Loucy (cell line): Measurements from ENCODE around the gene CASK.

ENCODE experiments used
- H2AFZ ChIP-seq: fragments of 200-600 bp; sonication (generic); 2 replicates; pipeline ENCODE4 v1.6.0; 2016; ENCODE audit warnings: antibody characterized with exemption, mild to moderate bottlenecking, low read length, moderate library complexity
- H3F3A ChIP-seq: fragments of 200-600 bp; 2 replicates; pipeline ENCODE4 v1.6.0; 2016; ENCODE audit warnings: antibody characterized with exemption, low read depth, mild to moderate bottlenecking
- H3K27me3 ChIP-seq: fragments of 200-600 bp; sonication (generic); 2 replicates; pipeline ENCODE4 v1.6.1; 2014; ENCODE audit warnings: low read length, mild to moderate bottlenecking; ENCODE audit not compliant: insufficient read depth, poor library complexity, severe bottlenecking
- H3K36me3 ChIP-seq: fragments of 200-600 bp; sonication (generic); 2 replicates; pipeline ENCODE4 v1.6.1; 2016; ENCODE audit warnings: low read length; ENCODE audit not compliant: insufficient read depth
- H3K4me1 ChIP-seq: fragments of 200-600 bp; sonication (generic); 2 replicates; pipeline ENCODE4 v1.5.1; 2014; ENCODE audit warnings: low read length, mild to moderate bottlenecking; ENCODE audit not compliant: insufficient read depth, poor library complexity, severe bottlenecking
- H3K4me2 ChIP-seq: fragments of 200-600 bp; sonication (generic); 2 replicates; pipeline ENCODE4 v1.6.0; 2014; ENCODE audit warnings: antibody characterized with exemption, low read length, low read depth, mild to moderate bottlenecking; ENCODE audit not compliant: poor library complexity, severe bottlenecking
- H3K4me3 ChIP-seq: fragments of 200-600 bp; sonication (generic); 2 replicates; pipeline ENCODE4 v1.5.1; 2014; ENCODE audit warnings: low read length, mild to moderate bottlenecking, mixed read lengths; ENCODE audit not compliant: poor library complexity, severe bottlenecking
- H3K79me2 ChIP-seq: fragments of 200-600 bp; sonication (generic); 2 replicates; pipeline ENCODE4 v1.6.1; 2014; ENCODE audit warnings: low read length; ENCODE audit not compliant: insufficient read depth
- H3K9ac ChIP-seq: fragments of 200-600 bp; sonication (generic); 2 replicates; pipeline ENCODE4 v1.6.0; 2014; ENCODE audit warnings: mild to moderate bottlenecking, low read depth, low read length, moderate library complexity; ENCODE audit not compliant: poor library complexity, severe bottlenecking
- H3K9me2 ChIP-seq: fragments of 200-600 bp; sonication (generic); replicated peaks from 2 replicates; pipeline ENCODE4 v1.6.1; 2016; ENCODE audit warnings: low read depth, low read length, mixed read lengths
- H3K9me3 ChIP-seq: fragments of 200-600 bp; sonication (generic); 2 replicates; pipeline ENCODE4 v1.6.1; 2014; ENCODE audit warnings: mild to moderate bottlenecking, antibody characterized with exemption, low read length, low read depth; ENCODE audit not compliant: insufficient read depth
- H4K20me1 ChIP-seq: fragments of 200-600 bp; sonication (generic); 2 replicates; pipeline ENCODE4 v1.6.0; 2014; ENCODE audit warnings: antibody characterized with exemption, low read length, mild to moderate bottlenecking; ENCODE audit not compliant: insufficient read depth, poor library complexity, severe bottlenecking
- EZH2phosphoT487 ChIP-seq: fragments of 200-600 bp; IDR thresholded peaks from 2 replicates; pipeline ENCODE4 v1.6.1; 2018; ENCODE audit warnings: antibody characterized with exemption, mild to moderate bottlenecking, moderate library complexity, borderline replicate concordance
- TF ChIP-seq, protein P1 (sequence below): fragments of 200-600 bp; sonication (generic); conservative IDR thresholded peaks from 2 replicates; pipeline ENCODE4 v1.5.1; 2014; ENCODE audit warnings: mild to moderate bottlenecking, antibody characterized with exemption, low read length

CASK gene

DNA sequence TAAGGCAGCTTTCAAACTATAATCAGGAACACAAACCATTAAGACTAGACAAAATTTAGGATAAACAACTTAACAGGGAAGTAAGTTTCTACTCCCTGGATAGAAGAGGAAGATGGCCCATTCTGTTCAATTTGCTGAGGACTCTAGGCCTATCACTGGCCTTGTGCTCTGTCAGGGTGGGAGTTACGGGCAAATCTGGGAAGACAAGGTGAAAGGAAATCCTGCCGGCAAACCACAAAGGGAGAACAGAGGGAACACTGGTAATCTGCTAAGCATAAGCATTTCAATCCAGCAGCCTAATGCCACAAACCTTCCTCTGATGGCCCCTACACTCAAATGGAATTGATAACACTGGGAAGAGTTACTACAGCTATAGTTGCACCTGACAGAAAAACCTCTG is 191.1 kb downstream of the CASK start:
- Histone ChIP-seq H3K9me2 (no peaks in the 10 kb centered on the region), H2AFZ (no peak overlapping the region), H3K9me3 (no peaks in the 10 kb centered on the region), H3K36me3 (no peaks in the 10 kb centered on the region), H3K4me2 (no peak overlapping the region), H4K20me1 (no peaks in the 10 kb centered on the region), H3K4me3 (no peak overlapping the region), H3K9ac (no peak overlapping the region), H3K79me2 (no peaks in the 10 kb centered on the region), H3F3A (no peaks in the 10 kb centered on the region), H3K4me1 (no peaks in the 10 kb centered on the region), H3K27me3 (no peaks in the 10 kb centered on the region)
- TF ChIP-seq, protein P1, sequence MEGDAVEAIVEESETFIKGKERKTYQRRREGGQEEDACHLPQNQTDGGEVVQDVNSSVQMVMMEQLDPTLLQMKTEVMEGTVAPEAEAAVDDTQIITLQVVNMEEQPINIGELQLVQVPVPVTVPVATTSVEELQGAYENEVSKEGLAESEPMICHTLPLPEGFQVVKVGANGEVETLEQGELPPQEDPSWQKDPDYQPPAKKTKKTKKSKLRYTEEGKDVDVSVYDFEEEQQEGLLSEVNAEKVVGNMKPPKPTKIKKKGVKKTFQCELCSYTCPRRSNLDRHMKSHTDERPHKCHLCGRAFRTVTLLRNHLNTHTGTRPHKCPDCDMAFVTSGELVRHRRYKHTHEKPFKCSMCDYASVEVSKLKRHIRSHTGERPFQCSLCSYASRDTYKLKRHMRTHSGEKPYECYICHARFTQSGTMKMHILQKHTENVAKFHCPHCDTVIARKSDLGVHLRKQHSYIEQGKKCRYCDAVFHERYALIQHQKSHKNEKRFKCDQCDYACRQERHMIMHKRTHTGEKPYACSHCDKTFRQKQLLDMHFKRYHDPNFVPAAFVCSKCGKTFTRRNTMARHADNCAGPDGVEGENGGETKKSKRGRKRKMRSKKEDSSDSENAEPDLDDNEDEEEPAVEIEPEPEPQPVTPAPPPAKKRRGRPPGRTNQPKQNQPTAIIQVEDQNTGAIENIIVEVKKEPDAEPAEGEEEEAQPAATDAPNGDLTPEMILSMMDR: no peak
- TF ChIP-seq EZH2phosphoT487: no peak

DNA sequence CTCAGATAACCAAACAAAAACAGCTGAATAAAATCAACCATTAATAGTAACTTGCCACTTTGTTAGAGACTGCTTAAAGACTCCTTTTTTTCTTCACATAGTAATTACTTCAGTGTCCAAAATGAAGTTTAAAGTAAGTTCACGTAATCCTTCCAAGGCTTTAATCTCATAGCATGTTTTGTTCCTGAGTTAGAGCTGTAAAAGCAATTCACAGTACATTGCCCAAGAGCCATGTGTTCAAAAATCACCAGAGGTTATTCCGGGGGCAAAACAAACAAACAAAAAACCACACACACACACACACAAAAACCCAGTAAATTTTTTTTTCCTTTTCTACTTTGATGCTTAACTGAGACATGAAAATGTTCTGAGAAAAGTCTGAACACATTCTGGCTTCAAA is 193.3 kb downstream of the CASK start:
- H3K9ac ChIP-seq: no peak overlapping the region
- H2AFZ ChIP-seq: no peak overlapping the region
- TF ChIP-seq, protein P1: no peak
- TF ChIP-seq EZH2phosphoT487: no peak

DNA sequence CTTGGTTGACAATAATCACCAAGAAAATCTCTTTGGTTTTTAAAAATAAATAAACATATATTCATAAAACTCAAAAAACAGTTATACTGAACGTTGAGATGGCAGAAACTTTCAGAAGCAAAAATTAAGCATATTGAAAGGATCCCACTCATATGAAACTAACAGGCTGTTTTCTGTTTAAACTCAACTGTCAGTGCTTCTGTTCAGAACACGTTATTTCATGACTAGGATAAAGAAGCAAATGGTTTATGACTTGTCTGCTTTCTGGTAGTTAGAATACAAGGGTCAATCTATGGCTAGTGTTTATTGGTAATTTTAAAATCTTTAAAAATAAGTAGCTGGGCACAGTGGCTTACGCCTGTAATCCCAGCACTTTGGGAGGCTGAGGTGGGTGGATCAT is 195.2 kb downstream of the CASK start:
- no peak overlapping the region for H3K4me3 ChIP-seq
- no peaks in the 10 kb centered on the region for H3K79me2 ChIP-seq
- peaks cover 5% of the 10 kb centered on the region for H3K4me1 ChIP-seq
- no peak overlapping the region for H3K4me2 ChIP-seq
- no peaks in the 10 kb centered on the region for H3K9me2 ChIP-seq
- H4K20me1 ChIP-seq: no peaks in the 10 kb centered on the region
- no peaks in the 10 kb centered on the region for H3K9me3 ChIP-seq
- H2AFZ ChIP-seq: no peak overlapping the region
- H3K9ac ChIP-seq: no peak overlapping the region
- H3K27me3 ChIP-seq: no peaks in the 10 kb centered on the region
- no peaks in the 10 kb centered on the region for H3K36me3 ChIP-seq
- H3F3A ChIP-seq: no peaks in the 10 kb centered on the region
- TF ChIP-seq, protein P1: no peak
- TF ChIP-seq EZH2phosphoT487: no peak

More for the DNA sequence above, 193.3 kb downstream of the CASK start:
- Histone ChIP-seq H3K9me2 (no peaks in the 10 kb centered on the region), H3K4me1 (no peaks in the 10 kb centered on the region), H3F3A (no peaks in the 10 kb centered on the region), H4K20me1 (no peaks in the 10 kb centered on the region), H3K36me3 (no peaks in the 10 kb centered on the region), H3K79me2 (no peaks in the 10 kb centered on the region), H3K4me3 (no peak overlapping the region), H3K9me3 (no peaks in the 10 kb centered on the region), H3K4me2 (no peak overlapping the region), H3K27me3 (no peaks in the 10 kb centered on the region)
